Ishikawa (cell line): ENCODE data around the gene NAPA.
A peak's percentile ranks its signal among the peaks of the same experiment; 100 is the strongest.

Experiments
- CEBPB ChIP-seq: IDR thresholded peaks from 2 replicates; pipeline ENCODE4 v1.6.1; 2012
- CREB1 ChIP-seq: IDR thresholded peaks from 2 replicates; pipeline ENCODE4 v1.6.1; 2012; ENCODE audit warnings: low read depth
- EGR1 ChIP-seq: IDR thresholded peaks from 2 replicates; pipeline ENCODE4 v1.6.1; 2012
- EP300 ChIP-seq: IDR thresholded peaks from 2 replicates; pipeline ENCODE4 v1.6.1; 2012; ENCODE audit warnings: borderline replicate concordance
- FOXM1 ChIP-seq: IDR thresholded peaks from 2 replicates; pipeline ENCODE4 v1.6.1; 2012; ENCODE audit warnings: low read depth, borderline replicate concordance
- MAX ChIP-seq: IDR thresholded peaks from 2 replicates; pipeline ENCODE4 v1.6.1; 2012
- NFIC ChIP-seq: IDR thresholded peaks from 2 replicates; pipeline ENCODE4 v1.6.1; 2012
- RAD21 ChIP-seq: IDR thresholded peaks from 2 replicates; pipeline ENCODE4 v1.6.1; 2012; ENCODE audit warnings: low read depth
- TAF1 ChIP-seq: IDR thresholded peaks from 2 replicates; pipeline ENCODE4 v1.6.1; 2012; ENCODE audit warnings: low read depth, mild to moderate bottlenecking
- TCF12 ChIP-seq: IDR thresholded peaks from 2 replicates; pipeline ENCODE4 v1.6.1; 2012; ENCODE audit warnings: low read depth
- TEAD4 ChIP-seq: IDR thresholded peaks from 2 replicates; pipeline ENCODE4 v1.6.1; 2012
- USF1 ChIP-seq: IDR thresholded peaks from 2 replicates; pipeline ENCODE4 v1.6.1; 2012
- YY1 ChIP-seq: IDR thresholded peaks from 2 replicates; pipeline ENCODE4 v1.6.1; 2012; ENCODE audit warnings: low read depth
- ZBTB7A ChIP-seq: IDR thresholded peaks from 2 replicates; pipeline ENCODE4 v1.6.1; 2012; ENCODE audit warnings: low read depth
- TF ChIP-seq, protein P1 (sequence below): IDR thresholded peaks from 2 replicates; pipeline ENCODE4 v1.6.1; 2012; ENCODE audit warnings: low read depth, mild to moderate bottlenecking

Gene NAPA

GRCh38 chr19:47475465-47475864, 39.4 kb downstream of the NAPA start:
- TF ChIP-seq EP300 (no peak), TAF1 (no peak)

- TF ChIP-seq EGR1 = no peak
- TF ChIP-seq CEBPB = no peak
- no peak for TF ChIP-seq TCF12
- TF ChIP-seq CREB1 = no peak
- TF ChIP-seq NFIC = no peak
- no peak for TF ChIP-seq FOXM1
- TF ChIP-seq EP300 = no peak
- TF ChIP-seq USF1 = no peak
- no peak for TF ChIP-seq RAD21
- TF ChIP-seq ZBTB7A = no peak
- no peak for TF ChIP-seq TAF1
- TF ChIP-seq MAX = no peak
- no peak for TF ChIP-seq TEAD4
- TF ChIP-seq, protein P1, sequence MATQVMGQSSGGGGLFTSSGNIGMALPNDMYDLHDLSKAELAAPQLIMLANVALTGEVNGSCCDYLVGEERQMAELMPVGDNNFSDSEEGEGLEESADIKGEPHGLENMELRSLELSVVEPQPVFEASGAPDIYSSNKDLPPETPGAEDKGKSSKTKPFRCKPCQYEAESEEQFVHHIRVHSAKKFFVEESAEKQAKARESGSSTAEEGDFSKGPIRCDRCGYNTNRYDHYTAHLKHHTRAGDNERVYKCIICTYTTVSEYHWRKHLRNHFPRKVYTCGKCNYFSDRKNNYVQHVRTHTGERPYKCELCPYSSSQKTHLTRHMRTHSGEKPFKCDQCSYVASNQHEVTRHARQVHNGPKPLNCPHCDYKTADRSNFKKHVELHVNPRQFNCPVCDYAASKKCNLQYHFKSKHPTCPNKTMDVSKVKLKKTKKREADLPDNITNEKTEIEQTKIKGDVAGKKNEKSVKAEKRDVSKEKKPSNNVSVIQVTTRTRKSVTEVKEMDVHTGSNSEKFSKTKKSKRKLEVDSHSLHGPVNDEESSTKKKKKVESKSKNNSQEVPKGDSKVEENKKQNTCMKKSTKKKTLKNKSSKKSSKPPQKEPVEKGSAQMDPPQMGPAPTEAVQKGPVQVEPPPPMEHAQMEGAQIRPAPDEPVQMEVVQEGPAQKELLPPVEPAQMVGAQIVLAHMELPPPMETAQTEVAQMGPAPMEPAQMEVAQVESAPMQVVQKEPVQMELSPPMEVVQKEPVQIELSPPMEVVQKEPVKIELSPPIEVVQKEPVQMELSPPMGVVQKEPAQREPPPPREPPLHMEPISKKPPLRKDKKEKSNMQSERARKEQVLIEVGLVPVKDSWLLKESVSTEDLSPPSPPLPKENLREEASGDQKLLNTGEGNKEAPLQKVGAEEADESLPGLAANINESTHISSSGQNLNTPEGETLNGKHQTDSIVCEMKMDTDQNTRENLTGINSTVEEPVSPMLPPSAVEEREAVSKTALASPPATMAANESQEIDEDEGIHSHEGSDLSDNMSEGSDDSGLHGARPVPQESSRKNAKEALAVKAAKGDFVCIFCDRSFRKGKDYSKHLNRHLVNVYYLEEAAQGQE = no peak
- no peak for TF ChIP-seq YY1
Observed at GRCh38 chr19:47473336-47473735, 41.5 kb downstream of the NAPA start.

DNA sequence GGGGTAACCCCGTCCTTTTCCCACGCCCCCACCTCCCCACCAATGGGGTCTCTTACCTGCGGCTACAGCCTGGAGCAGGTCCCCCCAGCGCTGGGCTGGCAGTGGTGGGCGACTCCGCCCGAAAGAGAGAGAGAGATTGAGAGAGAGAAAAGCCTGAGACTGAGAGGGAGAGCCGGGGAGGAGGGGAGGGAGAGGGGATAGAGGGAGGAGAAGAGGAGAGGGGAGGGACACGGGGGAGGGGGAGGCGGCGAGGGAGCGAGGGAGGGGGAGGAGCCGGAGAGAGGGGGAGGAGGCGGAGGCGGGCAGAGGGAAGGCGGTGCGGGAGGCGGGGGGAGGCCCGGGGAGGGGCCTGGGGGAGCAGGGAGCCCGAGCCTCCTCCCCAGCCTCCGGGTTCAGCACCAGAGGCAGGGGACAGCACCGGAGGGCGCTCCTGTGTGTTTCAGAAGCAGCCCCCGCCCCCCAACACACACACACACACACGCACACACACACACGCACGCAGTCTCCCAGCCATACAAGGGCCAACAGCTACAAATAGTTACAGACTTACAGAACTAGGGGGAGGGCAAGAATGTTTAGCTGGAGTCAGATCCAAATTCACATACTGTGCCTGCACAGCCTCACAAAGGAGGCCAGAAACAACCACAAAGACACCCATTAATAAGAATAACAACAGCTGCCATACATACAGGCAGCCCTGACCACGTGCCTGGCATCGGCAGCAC, 43.0 kb downstream of the NAPA start, which contains the start of gene SLC8A2:
Gene SLC8A2 (minus strand): TSS at position 161 of the 725 bp plus-strand sequence. CDS start 5,490 bp downstream, outside the sequence.
- TF ChIP-seq EGR1 = no peak
- TF ChIP-seq CEBPB = no peak
- TF ChIP-seq, protein P1 = peak; percentile 93
- 0 out of 2 replicates have a peak, but pooled peaks have one; percentile 14 for TF ChIP-seq YY1
- TF ChIP-seq TEAD4 = 0 out of 2 replicates have a peak, but pooled peaks have one; percentile 16
- peak; percentile 55 for TF ChIP-seq MAX
- TF ChIP-seq ZBTB7A = peak; percentile 89
- peak; percentile 41; the same call in 1 of the 2 replicates for TF ChIP-seq TCF12

DNA sequence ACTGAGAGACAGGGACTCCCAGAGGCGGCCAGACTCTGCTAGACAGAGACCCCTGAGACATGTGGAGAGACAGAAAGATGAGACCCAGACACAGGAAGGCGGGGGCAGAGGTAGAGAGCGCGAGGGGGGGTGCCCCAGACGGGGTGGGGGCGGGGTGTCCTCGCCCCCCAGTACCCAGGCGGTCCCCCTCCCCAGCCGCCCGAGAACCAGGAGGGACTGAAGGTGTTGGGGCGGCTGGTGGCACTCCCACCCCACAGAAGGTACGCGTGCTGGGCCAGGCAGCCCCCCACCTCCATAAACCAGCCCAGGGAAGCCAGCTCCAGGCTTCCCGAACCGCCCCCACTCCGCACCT, 43.5 kb downstream of the NAPA start:
- TF ChIP-seq TEAD4 = no peak
- TF ChIP-seq, protein P1 = no peak
- no peak for TF ChIP-seq TCF12
- TF ChIP-seq EGR1 = no peak
- no peak for TF ChIP-seq USF1

DNA sequence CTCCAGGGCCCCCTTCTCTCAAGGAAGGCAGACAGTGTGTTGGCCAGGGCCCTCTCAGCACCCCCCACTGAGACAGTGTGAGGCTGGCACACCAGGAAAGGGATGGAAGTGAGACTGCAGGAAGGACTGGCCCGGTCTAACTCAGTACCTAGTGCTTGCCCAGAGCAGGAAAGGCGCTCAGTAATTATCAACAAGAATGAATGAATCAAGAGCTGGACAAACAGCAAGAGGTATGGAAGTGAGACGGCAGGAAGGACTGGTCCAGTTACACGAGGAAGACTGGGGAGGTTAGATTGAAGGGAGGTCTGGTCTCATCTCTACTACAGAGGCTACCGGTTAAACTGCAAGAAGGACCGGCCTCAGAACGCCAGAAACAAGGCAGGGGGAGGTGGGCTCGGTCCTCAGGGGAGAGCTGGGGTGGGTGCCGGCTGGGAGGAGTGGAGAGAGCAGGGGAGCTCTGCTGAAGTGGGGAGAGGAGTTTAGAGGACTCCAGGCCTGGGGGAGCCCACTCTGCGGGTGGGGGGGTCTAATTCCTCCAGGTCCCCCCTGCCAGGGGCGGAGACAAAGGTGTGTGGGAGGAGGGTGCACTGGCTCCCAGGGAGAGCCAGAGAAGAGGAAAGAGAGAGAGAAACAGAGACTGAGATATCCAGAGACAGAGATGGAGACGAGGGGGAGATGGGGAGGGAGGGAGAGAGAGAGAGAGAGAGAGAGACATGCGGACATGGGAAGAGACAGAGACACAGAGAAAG, 44.2 kb downstream of the NAPA start:
- TF ChIP-seq EGR1 (no peak), CEBPB (no peak), USF1 (no peak), FOXM1 (no peak), TCF12 (no peak), YY1 (no peak), NFIC (no peak), MAX (no peak), CREB1 (no peak), TAF1 (no peak), TEAD4 (no peak), ZBTB7A (no peak), RAD21 (no peak), EP300 (no peak)
- TF ChIP-seq, protein P1 = no peak
